Stimulated activated naive CD8-positive, alpha-beta T cell treated with anti-CD3 and anti-CD28 coated beads, Interleukin-15, Interleukin-2, amounts not matched to agents 100 U/mL and 50 U/mL, for 24 hours (primary cell): Measurements from ENCODE around the gene TXNDC12.
A peak's percentile ranks its signal among the peaks of the same experiment; 100 is the strongest.
"Not testable (repeated sequence)": the region's sequence is repeated elsewhere in the genome, so short reads cannot be mapped to it uniquely, and the experiment has no call there.

Experiments
- ATAC-seq: fragments of 150-1000 bp; cut with Tn5 transposase; one replicate; pipeline ENCODE4 v1.10.0; 2021
- DNase-seq: peaks from one replicate; pipeline ENCODE4 v3.0.0; 2021

The TXNDC12 gene

DNA sequence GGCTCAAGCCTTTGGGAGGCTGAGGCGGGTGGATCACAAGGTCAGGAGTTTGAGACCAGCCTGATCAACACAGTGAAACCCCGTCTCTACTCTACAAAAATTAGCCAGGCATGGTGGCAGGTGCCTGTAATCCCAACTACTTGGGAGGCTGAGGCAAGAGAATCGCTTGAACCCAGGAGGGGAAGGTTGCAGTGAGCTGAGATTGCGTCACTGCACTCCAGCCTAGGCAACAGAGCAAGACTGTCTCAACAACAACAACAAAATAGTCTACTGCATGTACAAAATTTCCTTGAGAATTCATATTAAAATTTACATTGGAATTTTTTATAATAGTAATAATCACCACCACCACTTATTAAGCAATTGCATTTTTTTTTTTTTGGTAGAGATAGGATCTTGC lies 5.7 kb downstream of the TXNDC12 start:
- not testable (repeated sequence) for ATAC-seq, DNase-seq

DNA sequence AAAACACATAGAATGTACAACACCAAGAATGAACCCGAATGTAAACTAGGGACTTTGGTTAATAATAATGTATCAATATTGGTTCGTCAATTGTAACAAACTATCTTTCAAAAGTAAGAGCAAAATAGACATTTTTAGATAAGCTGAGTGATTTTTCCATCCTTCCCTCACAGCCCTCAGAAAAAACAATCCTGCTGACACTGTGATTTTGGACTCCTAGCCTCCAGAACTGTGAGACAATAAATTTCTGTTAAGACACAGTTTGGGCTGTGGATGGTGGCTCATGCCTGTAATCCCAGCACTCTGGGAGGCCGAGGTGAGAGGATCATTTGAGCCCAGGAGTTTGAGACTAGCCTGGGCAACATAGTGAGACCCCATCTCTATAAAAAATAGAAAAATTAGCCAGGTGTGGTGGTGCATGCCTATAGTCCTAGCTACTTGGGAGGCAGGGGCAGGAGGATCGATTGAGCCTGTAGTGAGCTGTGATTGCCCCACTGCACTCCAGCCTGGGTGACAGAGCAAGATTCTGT lies 9.3 kb downstream of the TXNDC12 start:
- ATAC-seq = not testable (repeated sequence)

DNA sequence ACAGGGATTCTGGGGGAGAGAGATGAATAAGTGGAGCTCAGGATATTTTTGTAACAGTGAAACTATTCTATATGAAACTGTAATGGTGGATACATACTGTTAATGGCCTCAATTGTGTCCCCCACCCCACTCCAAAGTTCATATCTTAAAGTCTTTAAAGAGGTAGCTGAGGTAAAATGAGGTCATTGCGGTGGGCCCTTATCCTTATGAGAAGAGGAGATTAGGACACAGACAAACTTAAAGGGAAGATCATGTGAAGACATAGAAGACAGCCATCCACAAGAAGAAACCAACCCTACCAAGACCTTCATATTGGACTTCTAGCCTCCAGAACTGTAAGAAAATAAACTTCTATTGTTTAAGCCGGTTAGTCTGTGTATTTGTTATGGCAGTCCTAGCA lies 9.8 kb downstream of the TXNDC12 start:
- DNase-seq = no peak

More for the DNA sequence above, 9.3 kb downstream of the TXNDC12 start:
- DNase-seq = not testable (repeated sequence)

DNA sequence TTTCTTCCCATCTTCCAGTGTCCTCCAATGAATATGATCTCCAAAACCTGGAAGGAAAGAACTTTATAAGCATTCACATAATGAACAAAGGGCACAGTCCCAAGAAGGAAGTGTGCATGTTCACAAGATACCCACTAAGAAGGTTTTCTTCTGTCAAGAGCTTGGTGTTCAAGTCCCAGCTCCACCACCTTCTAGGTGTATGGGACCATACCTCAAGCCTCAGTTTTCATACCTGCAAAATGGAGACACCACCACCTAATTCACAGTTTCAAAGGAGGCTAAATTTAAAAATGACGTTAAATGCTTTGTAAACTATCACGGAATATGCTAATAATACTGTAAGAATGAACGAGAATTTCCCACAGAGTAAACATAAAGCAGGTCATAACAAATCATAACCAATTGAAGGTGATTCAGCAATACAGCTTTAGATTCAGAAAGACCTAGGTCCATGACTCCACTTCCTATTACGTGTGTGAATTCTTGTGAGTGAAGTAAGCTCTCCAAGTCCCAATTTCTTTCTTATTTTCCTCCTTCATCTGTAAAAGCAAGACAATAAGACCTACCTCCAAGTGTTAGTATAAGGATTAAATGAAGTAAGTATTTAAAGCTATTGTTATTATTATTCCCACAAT lies 13.3 kb downstream of the TXNDC12 start:
- DNase-seq (no peak), ATAC-seq (no peak)

More for the DNA sequence above, 9.8 kb downstream of the TXNDC12 start:
- ATAC-seq = no peak

DNA sequence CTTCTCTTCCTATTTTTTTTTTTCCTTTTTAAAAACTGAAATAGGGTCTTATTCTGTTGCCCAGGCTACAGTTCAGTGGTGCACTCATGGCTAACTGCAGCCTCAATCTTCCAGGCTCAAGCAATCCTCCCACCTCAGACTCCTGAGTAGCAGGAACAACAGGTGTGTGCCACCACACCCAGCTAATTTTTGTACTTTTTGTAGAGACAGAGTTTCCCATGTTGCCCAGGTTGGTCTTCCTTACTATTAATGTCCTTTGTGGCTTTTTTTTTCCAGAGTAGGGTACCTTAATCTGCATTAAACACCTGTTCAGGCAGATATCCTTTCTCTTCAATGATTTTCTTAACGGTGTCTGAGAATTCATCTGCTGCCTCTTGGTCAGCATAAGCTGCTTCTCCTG lies 17.1 kb downstream of the TXNDC12 start:
- ATAC-seq = no peak
- no peak for DNase-seq

DNA sequence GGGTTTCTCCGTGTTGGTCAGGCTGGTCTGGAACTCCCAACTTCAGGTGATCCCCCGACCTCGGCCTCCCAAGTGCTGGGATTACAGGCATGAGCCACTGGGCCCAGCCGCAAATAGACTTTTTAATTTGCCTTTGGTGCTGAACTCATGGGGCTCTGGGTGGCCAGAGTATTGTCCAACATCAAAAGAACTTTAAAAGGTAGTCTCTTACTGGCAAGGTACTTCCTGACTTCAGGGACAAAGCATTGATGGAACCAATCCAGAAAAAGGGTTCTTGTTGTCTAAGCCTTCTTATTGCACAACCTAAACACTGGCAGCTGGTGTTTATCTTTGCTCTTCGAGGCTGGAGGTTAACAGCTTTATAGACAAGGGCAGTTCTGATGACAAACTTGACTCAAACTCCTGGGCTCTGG lies 17.6 kb downstream of the TXNDC12 start:
- no peak for DNase-seq
- no peak for ATAC-seq

DNA sequence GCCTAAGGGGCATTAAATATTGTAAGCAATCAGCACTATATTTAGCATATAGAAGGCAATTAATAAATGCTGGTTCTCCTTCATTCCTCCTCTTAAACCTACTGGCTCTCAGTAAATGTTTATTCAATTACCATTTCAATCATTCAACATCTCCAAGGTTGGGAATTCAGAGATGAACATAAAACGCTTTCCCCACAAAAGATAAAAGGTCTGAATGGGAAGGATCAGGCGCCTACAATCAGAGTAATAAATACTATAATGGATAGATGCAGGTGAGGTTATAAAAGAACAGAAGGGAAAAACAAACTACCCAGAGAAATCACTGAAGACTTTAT lies 21.0 kb downstream of the TXNDC12 start:
- DNase-seq (no peak), ATAC-seq (no peak)

DNA sequence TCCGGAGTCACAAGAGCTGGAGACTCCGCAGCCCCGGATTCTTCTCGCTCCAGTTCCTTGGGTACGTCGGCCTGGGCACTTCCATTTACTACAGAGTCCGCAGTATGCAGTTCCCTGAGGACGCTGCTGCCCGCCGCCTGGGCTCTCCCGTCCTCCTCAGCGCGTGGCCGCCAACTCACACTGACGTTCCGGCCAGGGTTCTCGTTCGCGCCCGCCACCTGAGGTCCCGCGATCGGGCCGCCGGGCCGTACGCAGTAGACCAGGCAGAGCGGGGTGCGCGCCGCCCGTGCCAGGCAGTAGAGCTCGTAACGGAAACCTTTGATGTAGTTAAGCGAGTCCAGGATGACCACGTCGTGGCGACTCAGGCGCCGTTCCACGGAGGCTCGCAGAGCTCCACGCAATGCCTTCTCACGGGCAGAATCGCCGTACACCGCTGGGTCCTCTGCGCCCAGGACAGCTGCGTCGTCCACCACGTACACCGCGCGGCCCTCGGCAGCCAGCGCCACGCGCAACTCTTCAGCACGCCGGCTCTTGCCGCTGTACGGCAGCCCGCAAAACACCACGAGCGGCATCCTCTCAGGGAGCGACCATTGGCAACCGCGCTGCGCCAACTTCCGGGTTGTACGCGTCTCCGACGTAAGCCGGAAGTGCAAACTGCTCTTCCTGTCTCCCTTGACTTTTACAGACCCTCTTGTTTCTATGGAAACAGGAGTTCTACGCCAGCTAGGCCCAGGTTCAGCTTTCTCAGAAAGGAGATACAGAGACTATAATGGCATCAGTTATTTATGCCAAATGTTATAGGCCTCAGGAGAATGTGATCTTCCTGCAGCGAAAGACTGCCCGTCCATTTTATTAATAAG lies 21.6 kb downstream of the TXNDC12 start, which contains the start of gene KTI12:
KTI12 (minus strand) TSS at position 621 of the 860 bp plus-strand sequence; CDS start at position 572, 49 bp downstream.
- ATAC-seq (peak; percentile 97), DNase-seq (peak; percentile 85)

DNA sequence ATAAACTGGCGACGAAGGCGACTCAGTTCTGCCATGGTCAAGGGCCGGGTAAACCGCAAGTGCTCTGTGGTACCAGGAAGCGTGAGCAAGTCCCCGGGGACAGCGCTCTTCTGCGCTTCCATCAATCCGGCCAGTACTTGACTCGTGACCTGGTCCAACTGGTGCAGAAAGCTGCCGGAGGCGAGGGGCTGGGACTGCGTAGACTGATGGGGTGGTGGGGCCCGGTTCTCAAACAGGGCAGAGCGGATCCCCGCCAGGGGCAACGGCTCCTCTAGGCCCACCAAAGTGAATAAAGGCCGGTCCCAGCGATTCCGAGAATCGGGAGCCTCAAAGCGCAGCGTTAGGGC lies 22.2 kb downstream of the TXNDC12 start:
- DNase-seq (peak; percentile 28), ATAC-seq (no peak)

DNA sequence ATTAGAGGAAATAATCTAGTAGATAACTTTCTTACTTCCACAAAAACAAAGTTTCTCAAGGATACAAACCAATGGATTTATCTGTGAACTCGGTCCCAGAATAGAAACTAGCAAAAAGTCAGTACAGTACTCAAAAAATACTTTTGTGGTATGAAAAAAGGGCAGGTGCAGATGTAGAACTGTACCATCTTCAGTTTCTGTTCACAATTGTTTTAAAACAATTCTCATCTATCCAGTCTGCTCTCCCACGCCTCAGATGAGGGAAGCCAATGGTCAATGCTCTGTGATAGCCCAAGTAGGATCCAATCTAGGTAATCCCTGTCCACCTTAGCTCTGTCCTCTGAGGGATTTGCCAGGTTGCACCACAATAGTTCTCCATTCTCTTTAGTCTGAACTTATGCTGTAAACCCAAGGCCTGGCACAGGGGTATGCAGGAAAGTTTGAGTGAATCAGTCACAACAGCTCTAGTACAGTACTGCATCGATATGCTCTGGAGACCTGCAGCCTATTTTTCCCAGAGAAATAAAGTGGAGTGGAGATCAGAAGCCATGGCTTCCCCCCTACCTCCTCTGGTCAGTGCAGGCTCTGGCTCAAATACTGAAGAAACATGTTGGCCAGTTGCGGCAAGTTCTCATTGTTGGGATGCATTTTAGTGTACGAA lies 22.7 kb downstream of the TXNDC12 start:
- no peak for ATAC-seq
- no peak for DNase-seq

DNA sequence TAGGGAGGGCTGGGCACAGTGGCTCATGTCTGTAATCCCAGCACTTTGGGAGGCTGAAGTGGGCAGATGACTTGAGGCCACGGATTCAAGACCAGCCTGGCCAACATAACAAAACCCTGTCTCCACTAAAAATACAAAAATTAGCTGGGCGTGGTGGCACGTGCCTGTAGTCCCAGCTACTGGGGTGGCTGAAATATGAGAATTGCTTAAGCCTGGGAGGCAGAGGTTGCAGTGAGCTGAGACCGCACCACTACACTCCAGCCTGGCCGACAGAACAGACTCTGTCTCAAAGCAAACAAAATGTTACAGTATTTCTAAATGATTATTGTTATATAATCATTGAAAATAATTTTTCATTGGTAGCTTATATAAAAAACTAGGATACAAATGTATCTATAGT lies 26.2 kb downstream of the TXNDC12 start:
- not testable (repeated sequence) for DNase-seq, ATAC-seq

DNA sequence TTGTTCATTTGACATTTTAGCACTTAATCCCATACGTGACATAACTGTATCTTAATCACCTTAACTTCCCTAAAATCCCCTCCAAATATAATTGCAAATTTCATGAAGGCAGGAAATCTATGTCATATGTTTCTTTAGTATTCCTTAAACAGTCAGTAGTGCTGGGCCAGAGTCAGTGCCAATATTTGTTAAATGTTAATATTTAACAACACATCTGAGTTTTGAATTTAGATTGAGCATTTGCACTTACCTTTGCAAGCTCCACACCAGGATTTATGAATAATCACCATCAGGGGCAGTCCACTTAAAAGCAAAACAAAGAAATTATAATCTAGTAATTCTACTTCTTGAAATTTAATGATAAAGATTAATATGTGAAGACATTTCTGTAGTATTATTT lies 26.7 kb downstream of the TXNDC12 start:
- no peak for ATAC-seq

DNA sequence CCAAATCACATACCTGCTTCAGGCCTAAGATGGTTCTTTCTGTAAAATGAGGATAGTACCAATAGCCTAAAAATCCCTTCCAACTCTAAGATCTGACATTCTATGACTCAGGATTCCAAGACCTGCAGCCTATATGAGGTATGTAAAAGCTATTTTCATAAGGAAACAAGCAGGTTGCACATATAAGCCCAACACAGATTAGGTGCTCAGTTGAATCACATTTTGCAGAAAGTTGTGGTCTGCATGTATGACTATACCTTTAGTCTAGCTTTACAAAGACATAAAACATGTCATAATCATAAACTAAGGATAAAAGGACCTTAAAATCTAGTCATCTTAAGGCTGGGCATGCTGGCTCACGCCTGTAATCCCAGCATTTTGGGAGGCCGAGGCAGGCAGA lies 28.7 kb downstream of the TXNDC12 start:
- DNase-seq (no peak), ATAC-seq (no peak)

More for the DNA sequence above, 26.7 kb downstream of the TXNDC12 start:
- DNase-seq = no peak

DNA sequence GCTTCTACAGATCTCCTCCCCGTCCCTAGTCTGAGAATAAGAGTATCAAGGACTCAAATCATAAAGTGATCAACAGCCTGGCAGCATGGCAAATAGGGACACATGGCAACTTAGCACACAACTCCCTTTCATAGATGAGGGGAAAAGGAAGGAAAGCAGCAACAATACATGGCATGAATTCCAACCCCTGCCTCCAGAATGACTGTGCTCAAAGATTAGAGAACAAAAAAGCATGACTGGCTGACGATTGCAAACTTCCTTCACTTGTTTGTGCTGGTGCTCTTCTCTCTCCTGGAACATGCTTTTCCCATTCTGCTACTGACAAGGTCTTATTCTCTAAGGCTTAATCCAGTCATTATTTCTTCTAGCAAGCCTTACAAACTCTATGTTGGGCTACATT lies 32.9 kb downstream of the TXNDC12 start:
- DNase-seq (no peak), ATAC-seq (no peak)

DNA sequence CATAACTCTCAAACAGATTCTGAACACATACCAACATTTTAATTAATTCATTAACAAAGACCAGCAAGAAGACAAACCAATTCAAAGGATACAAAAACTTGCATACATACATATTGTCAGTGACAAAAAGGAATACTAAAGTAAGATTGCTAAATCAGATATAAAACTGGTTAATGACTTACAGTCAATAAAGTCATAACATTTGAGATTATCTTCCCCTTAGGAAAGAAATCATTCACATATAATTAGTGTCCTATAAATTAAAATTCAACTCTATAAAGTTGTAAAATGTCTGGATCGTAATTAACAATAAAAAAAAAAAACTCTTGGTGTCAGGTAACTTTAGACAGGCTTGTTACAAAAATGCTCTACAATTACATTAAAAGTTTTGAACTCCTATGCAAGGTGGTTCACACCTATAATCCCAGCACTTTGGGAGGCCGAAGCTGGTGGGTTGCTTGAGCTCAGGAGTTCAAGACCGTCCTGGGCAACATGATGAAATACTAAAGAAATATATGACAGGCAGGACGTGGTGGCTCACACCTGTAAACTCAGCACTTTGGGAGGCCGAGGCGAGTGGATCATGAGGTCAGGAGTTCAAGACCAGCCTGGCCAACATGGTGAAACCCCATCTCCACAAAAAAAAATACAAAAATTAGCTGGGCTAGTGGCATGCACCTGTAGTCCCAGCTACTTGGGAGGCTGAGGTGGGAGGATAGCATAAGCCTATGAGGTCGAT lies 46.8 kb downstream of the TXNDC12 start:
- ATAC-seq (no peak), DNase-seq (no peak)

DNA sequence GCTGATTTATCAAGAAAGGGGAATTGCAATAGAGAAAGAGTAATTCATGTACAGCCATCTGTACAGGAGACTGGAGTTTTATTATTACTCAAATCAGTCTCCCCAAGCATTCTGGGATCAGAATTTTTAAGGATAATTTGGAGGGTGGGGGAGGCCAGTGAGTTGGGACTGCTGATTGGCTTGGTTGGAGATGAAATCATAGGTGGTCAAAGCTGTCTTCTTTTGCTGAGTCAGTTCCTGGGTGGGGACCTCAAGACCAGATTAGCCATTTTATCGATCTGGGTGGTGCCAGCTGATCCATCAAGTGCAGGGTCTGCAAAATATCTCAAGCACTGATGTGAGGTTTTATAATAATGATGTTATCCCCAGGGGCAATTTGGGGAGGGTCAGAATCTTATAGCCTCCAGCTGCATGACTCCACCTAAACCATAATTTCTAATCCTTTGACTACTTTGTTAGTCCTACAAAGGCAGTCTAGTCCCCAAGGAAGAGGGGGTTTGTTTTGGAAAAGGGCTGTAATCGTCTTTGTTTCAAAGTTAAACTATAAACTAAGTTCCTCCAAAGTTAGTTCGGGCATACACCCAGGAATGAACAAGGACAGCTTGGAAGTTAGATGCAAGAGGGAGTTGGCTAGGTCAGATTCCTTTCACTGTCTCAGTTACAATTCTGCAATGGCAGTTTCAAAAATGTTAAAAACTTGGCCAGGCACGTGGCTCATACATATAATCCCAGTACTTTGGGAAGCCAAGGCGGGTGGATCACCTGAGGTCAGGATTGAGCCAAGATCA lies 47.6 kb downstream of the TXNDC12 start:
- DNase-seq (no peak), ATAC-seq (no peak)

DNA sequence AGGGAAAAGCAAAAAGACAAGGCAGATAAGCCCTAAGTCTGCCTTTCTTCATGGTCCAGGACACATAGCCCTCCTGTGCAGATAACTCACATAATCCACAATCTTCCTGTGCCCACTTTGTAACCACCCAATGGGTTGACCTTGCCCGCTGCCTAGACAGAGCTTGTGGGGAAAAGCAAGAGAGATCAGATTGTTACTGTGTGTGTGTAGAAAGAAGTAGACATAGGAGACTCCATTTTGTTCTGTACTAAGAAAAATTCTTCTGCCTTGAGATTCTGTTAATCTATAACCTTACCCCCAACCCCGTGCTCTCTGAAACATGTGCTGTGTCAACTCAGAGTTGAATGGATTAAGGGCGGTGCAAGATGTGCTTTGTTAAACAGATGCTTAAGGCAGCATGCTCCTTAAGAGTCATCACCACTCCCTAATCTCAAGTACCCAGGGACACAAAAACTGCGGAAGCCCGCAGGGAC lies 48.9 kb downstream of the TXNDC12 start:
- ATAC-seq, DNase-seq: not testable (repeated sequence)

DNA sequence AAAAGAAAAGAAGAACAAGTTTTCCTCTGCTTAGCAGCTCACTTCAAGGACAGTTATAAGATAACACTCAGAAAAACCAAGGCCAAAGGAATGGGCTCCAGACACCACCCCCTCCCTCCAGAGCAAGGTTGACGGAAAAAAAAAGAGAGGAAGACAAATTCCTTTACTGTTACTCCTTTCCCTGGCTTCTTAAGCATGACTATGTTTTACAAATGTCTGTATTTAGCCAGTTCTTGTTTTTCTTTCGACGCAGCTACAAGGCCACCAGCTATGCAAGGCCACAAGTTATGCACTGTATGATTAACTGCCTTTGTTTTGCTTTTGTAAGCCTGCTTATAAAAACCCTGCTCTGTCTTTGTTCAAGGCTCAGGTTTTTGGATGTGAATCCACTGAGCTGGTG lies 49.4 kb downstream of the TXNDC12 start:
- ATAC-seq, DNase-seq: not testable (repeated sequence)

DNA sequence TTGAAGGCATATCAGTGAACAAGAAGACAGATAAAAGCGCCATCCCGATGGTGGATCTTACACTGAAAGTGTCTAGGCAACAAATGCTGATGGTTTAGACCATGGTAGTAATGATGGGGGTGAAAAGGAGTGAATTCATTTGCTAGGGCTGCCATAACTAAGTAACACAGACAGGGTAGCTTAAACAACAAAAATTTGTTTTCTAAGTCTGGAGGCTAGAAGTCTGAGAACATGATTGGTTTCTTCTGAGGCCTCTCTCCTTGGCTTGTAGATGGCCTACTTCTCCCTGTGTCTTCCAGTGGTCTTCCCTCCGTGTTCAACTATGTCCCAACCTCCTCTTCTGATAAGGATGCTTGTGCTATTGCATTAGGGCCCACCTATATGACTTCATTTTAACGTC lies 51.1 kb downstream of the TXNDC12 start:
- ATAC-seq = no peak
- DNase-seq = no peak

DNA sequence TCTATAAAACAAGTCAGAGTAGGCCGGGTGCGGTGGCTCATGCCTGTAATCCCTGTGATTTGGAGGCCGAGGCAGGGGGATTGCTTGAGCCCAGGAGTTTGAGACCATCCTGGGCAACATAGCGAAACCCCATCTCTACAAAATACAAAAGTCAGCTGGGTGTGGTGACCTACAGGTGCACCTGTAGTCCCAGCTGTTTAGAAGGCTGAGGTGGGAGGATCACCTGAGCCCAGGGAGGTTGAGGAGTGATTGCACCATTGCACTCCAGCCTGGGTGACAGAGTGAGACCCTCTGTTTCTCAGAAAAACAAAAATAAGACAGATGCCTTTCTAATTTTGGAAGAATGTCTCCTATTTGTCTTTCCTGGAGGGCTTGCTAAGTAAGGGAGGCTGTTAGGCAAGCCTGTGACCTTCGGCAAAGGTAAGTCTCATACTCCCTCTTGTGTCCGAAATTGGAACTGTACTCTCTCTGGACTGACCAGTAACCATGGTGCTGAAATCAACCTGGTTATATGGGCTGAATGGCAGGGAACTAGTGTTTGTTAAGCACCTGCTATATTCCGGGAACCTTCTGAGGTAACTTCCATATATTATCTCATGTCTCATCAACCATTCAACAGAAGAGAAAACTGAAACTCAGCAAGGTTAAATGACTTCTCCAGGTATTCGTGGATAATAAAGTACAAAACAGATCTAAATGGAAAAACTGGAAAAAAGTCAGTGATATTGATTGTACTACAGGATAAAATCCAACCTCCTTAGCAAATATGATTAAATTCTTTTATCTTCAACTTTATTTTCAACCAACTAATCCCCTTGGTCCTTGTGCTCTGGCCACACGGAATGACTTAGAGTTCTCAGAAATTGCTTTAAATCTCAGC lies 52.7 kb downstream of the TXNDC12 start:
- peak; percentile 52 for DNase-seq
- ATAC-seq = peak; percentile 91
